ENCODE results near the gene PDXK. TPM values are rescaled to one million over a fixed set of nuclear protein-coding genes. Genes with fewer than 3 reads are reported as not detected.

The PDXK gene
- total and polyA plus RNA-seq, 2 donors from 2014 or later: 122 to 210 TPM

DNA sequence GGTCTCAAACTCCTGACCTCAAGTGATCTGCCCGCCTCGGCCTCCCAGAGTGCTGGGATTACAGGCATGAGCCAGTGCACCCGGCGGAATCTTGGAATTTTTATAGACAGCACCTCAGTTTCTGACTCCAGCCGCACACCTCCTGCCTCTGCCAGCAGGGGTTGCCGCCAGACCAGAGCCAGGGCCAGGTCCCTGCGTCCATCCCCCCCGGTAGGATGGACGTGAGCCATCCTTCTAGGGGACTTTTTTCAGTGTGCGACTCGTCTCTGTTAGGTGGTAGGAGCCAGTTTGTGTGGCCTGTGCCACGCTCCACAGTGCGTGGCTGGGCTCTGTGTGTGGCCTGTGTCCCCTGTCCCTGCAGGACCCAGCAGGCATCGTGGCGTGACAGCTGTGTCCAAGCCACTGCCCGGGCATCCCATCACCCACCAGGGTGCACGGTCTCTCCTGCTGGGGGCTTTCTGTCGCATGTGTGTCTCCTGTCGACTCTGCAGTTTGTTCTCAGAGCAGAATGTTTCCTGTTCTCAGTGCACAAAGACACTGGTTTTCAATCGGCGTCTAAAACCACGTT is 41.5 kb downstream of the PDXK start:
- intact Hi-C loops (cut with DNase I): no loop called here
- no peaks in the 10 kb centered on the region for H3K9me3 ChIP-seq (ENCODE audit: control insufficient read depth in 2 of 3, insufficient read depth in 1 of 3, low read length in 3 of 3)
- DNase-seq: no peak

DNA sequence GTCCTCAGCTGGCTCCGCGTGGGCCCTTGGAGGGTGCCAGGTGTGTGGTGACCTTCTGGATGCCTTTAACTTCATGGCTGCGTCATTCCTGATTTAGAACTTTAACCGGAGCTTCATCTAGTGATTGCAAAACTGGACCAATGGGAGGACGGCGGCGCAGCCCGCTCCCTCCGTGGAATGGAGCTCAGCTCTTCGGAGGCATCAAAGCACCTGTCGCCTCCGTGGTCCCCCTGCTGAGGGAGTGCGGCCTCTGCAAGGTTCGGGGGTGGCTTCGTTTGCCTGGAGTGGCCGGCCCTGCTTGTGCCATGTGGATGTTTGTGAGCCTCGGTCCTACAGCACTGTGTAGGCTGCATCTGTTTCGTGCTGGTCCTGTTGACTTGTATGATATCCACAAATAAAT is 43.0 kb downstream of the PDXK start:
- Histone ChIP-seq H3K4me1 (ENCODE audit: control insufficient read depth in 2 of 3, insufficient read depth in 2 of 3, low read depth in 1 of 3, low read length in 3 of 3) (no peaks in the 10 kb centered on the region), H3K9me3 (ENCODE audit: control insufficient read depth in 2 of 3, insufficient read depth in 1 of 3, low read length in 3 of 3) (no peaks in the 10 kb centered on the region), H3K4me3 (ENCODE audit: low read length in 3 of 3) (no peak overlapping the region), H3K36me3 (ENCODE audit: control insufficient read depth in 2 of 3, insufficient read depth in 3 of 3, low read length in 3 of 3) (peaks cover 0 to 18% (median 8%) of the 10 kb centered on the region in 3 donors), H3K27ac (ENCODE audit: low read depth in 2 of 2, low read length in 2 of 2) (no peak overlapping the region), H3K27me3 (ENCODE audit: control insufficient read depth, insufficient read depth, low read length) (no peaks in the 10 kb centered on the region), H3K9ac (ENCODE audit: low read length in 3 of 3) (no peak overlapping the region)
- FAIRE-seq (no peak), DNase-seq (no peak)
- intact Hi-C loops (cut with DNase I): no loop called here
- no peak for TF ChIP-seq CTCF (IDR thresholded peaks at IDR 0.05; ENCODE audit: borderline replicate concordance, extremely low read depth, insufficient read depth)

More for the DNA sequence above, 41.5 kb downstream of the PDXK start:
- Histone ChIP-seq H3K27me3 (ENCODE audit: control insufficient read depth, insufficient read depth, low read length) (no peaks in the 10 kb centered on the region), H3K9ac (ENCODE audit: low read length in 3 of 3) (no peak overlapping the region), H3K4me3 (ENCODE audit: low read length in 3 of 3) (no peak overlapping the region), H3K27ac (ENCODE audit: low read depth in 2 of 2, low read length in 2 of 2) (no peak overlapping the region), H3K4me1 (ENCODE audit: control insufficient read depth in 2 of 3, insufficient read depth in 2 of 3, low read depth in 1 of 3, low read length in 3 of 3) (no peaks in the 10 kb centered on the region), H3K36me3 (ENCODE audit: control insufficient read depth in 2 of 3, insufficient read depth in 3 of 3, low read length in 3 of 3) (peaks cover 0 to 32% (median 12%) of the 10 kb centered on the region in 3 donors)
- FAIRE-seq: no peak
- TF ChIP-seq CTCF (IDR thresholded peaks at IDR 0.05; ENCODE audit: borderline replicate concordance, extremely low read depth, insufficient read depth): no peak

- Histone ChIP-seq H3K9me3 (ENCODE audit: control insufficient read depth in 2 of 3, insufficient read depth in 1 of 3, low read length in 3 of 3) (peaks cover 0 to 2% (median 0%) of the 10 kb centered on the region in 3 donors), H3K4me1 (ENCODE audit: control insufficient read depth in 2 of 3, insufficient read depth in 2 of 3, low read depth in 1 of 3, low read length in 3 of 3) (peaks cover 0 to 4% (median 0%) of the 10 kb centered on the region in 3 donors), H3K9ac (ENCODE audit: low read length in 3 of 3) (no peak overlapping the region), H3K36me3 (ENCODE audit: control insufficient read depth in 2 of 3, insufficient read depth in 3 of 3, low read length in 3 of 3) (peaks cover 0 to 13% (median 8%) of the 10 kb centered on the region in 3 donors), H3K4me3 (ENCODE audit: low read length in 3 of 3) (no peak overlapping the region), H3K27ac (ENCODE audit: low read depth in 2 of 2, low read length in 2 of 2) (no peak overlapping the region), H3K27me3 (ENCODE audit: control insufficient read depth, insufficient read depth, low read length) (no peaks in the 10 kb centered on the region)
- intact Hi-C loops (cut with DNase I): no loop called here
- DNase-seq: no peak
- TF ChIP-seq CTCF (IDR thresholded peaks at IDR 0.05; ENCODE audit: borderline replicate concordance, extremely low read depth, insufficient read depth): no peak
- FAIRE-seq: no peak
These were observed 43.6 kb downstream of the PDXK start for GRCh38 chr21:43762303-43763128.

Data from kidney (tissue), 14 donors.